GM12864 (cell line): ENCODE data around the gene RREB1.

ENCODE experiments used
- DNase-seq: peaks from one replicate; pipeline ENCODE4 v3.0.0-alpha.2; 2011; ENCODE audit warnings: low read depth
- H3K4me3 ChIP-seq: 2 replicates; pipeline ENCODE4 v1.5.1; 2011; ENCODE audit warnings: mild to moderate bottlenecking, low read depth, low read length, control low read depth
- CTCF ChIP-seq: IDR thresholded peaks from 2 replicates; pipeline ENCODE4 v1.5.1; 2011; ENCODE audit warnings: low read depth, mild to moderate bottlenecking, moderate library complexity, low read length, control low read depth, inconsistent platforms; ENCODE audit errors: missing control alignments

RREB1 gene

GRCh38 chr6:7100072-7100752 lies 7.5 kb upstream of the RREB1 start:
- no peak overlapping the region for H3K4me3 ChIP-seq
- DNase-seq = no peak
- no peak for TF ChIP-seq CTCF

GRCh38 chr6:7100753-7101081 lies 7.0 kb upstream of the RREB1 start:
- no peak for DNase-seq
- H3K4me3 ChIP-seq = no peak overlapping the region
- no peak for TF ChIP-seq CTCF

- no peak overlapping the region for H3K4me3 ChIP-seq
- no peak for TF ChIP-seq CTCF
- no peak for DNase-seq
Measured at GRCh38 chr6:7101290-7101689, 6.5 kb upstream of the RREB1 start.

GRCh38 chr6:7104752-7105151 lies 3.0 kb upstream of the RREB1 start:
- no peak for TF ChIP-seq CTCF
- H3K4me3 ChIP-seq = no peak overlapping the region
- DNase-seq = no peak

- DNase-seq = no peak
- H3K4me3 ChIP-seq = peak overlapping the region; percentile 86
- no peak for TF ChIP-seq CTCF
Measured at GRCh38 chr6:7106215-7106751, 1.5 kb upstream of the RREB1 start.

GRCh38 chr6:7106752-7107577 lies 796 bp upstream of the RREB1 start:
- TF ChIP-seq CTCF = peak; percentile 62
- DNase-seq = no peak

More at GRCh38 chr6:7106752-7107577, 796 bp upstream of the RREB1 start:
- peak overlapping the region; percentile 86 for H3K4me3 ChIP-seq
